ENCODE results near the gene SEC14L5.
"Not testable (repeated sequence)": the region's sequence is repeated elsewhere in the genome, so short reads cannot be mapped to it uniquely, and the experiment has no call there.

Gene SEC14L5

GRCh38 chr16:5036228-5037156 is 78.4 kb downstream of the SEC14L5 start:
- DNase-seq (ENCODE audit: low read depth in 2 of 2): no peak

- DNase-seq (ENCODE audit: low read depth in 2 of 2): no peak
Observed at GRCh38 chr16:5040451-5040850, 82.3 kb downstream of the SEC14L5 start.

- no peak for DNase-seq (ENCODE audit: low read depth in 2 of 2)
Observed at GRCh38 chr16:5041600-5042133, 83.5 kb downstream of the SEC14L5 start.

GRCh38 chr16:5042574-5043171 is 84.5 kb downstream of the SEC14L5 start:
- no peak for DNase-seq (ENCODE audit: low read depth in 2 of 2)

GRCh38 chr16:5044011-5044540 is 85.9 kb downstream of the SEC14L5 start:
- no peak for DNase-seq (ENCODE audit: low read depth in 2 of 2)

- not testable (repeated sequence) for DNase-seq (ENCODE audit: low read depth in 2 of 2)
Observed at GRCh38 chr16:5044581-5044980, 86.5 kb downstream of the SEC14L5 start.

- DNase-seq (ENCODE audit: low read depth in 2 of 2): no peak
Observed at GRCh38 chr16:5045499-5046115, 87.5 kb downstream of the SEC14L5 start.

- DNase-seq (ENCODE audit: low read depth in 2 of 2): no peak
Observed at GRCh38 chr16:5046914-5047313, 88.8 kb downstream of the SEC14L5 start.

- no peak for DNase-seq (ENCODE audit: low read depth in 2 of 2)
Observed at GRCh38 chr16:5054876-5055865, 97.0 kb downstream of the SEC14L5 start.

- DNase-seq (ENCODE audit: low read depth in 2 of 2): peak; percentile 12 to 30
Observed at GRCh38 chr16:5056352-5056751, 98.2 kb downstream of the SEC14L5 start.

GRCh38 chr16:5058476-5058875 is 100.3 kb downstream of the SEC14L5 start:
- DNase-seq (ENCODE audit: low read depth in 2 of 2): no peak

- no peak for DNase-seq (ENCODE audit: low read depth in 2 of 2)
Observed at GRCh38 chr16:5059386-5060072, 101.4 kb downstream of the SEC14L5 start.

- DNase-seq (ENCODE audit: low read depth in 2 of 2): no peak
Observed at GRCh38 chr16:5060073-5060641, 102.0 kb downstream of the SEC14L5 start.

- DNase-seq (ENCODE audit: low read depth in 2 of 2): no peak
Observed at GRCh38 chr16:5062051-5062450, 103.9 kb downstream of the SEC14L5 start.

GRCh38 chr16:5062790-5063765 is 104.9 kb downstream of the SEC14L5 start:
- DNase-seq (ENCODE audit: low read depth in 2 of 2): no peak

GRCh38 chr16:5064915-5065314 is 106.8 kb downstream of the SEC14L5 start:
- no peak for DNase-seq (ENCODE audit: low read depth in 2 of 2)

- DNase-seq (ENCODE audit: low read depth in 2 of 2): no peak
Observed at GRCh38 chr16:5065326-5065725, 107.2 kb downstream of the SEC14L5 start.

- DNase-seq (ENCODE audit: low read depth in 2 of 2): no peak
Observed at GRCh38 chr16:5065813-5066212, 107.7 kb downstream of the SEC14L5 start, which contains the start of gene C16orf89. Gene C16orf89, minus strand, starts transcription at chr16:5065956. Its CDS starts 48 bp downstream, at chr16:5065908.

- DNase-seq (ENCODE audit: low read depth in 2 of 2): no peak
Observed at GRCh38 chr16:5066511-5066910, 108.4 kb downstream of the SEC14L5 start.
